Placental pericyte (primary cell): Measurements from ENCODE around the gene LILRB4. TPM values are rescaled to one million over a fixed set of nuclear protein-coding genes. Genes with fewer than 3 reads are reported as not detected.

Experiments used
- small RNA-seq: library from RNA; depleted of rRNA; stranded (forward); fragments of <200 nt; gene quantifications from one replicate; pipeline ENCODE3, GENCODE V24; 2012; ENCODE audit warnings: low replicate concordance
- total RNA-seq: library from RNA; depleted of rRNA; stranded (reverse); fragments of >200 nt; gene quantifications from 2 replicates; pipeline ENCODE4 v1.2.3, GENCODE V29; 2012

The LILRB4 gene
- 0.14 TPM in 1 of 2 replicates, not detected in the other for total RNA-seq

GRCh38 chr19:54662730-54663129 is at the start of gene LILRB4:
Gene LILRB4 (plus strand): TSS chr19:54662985. CDS start chr19:54663034, 49 bp downstream.

GRCh38 chr19:54630262-54630661 is 32.5 kb upstream of the LILRB4 start, which contains the start of gene LILRB1:
Gene LILRB1 (plus strand): TSS chr19:54630484. CDS start chr19:54631074, 590 bp downstream.

Small RNA genes lying within 50 kb of the gene (small RNA-seq; reads per million reads assigned to genes)
- not detected for gene AC245036.3
- gene AC245128.2: not detected
- not detected for gene MIR8061

Other genes starting within 250 kb of the LILRB4 start
- not detected in 2 replicates for gene TTYH1, start 247.5 kb upstream of the LILRB4 start, total RNA-seq
- 56.7 and 85.0 TPM in 2 replicates for gene LENG8, start 213.8 kb upstream of the LILRB4 start, total RNA-seq
- 5.4 and 6.1 TPM in 2 replicates for gene LENG9, start 199.2 kb upstream of the LILRB4 start, total RNA-seq
- gene CDC42EP5, start 189.7 kb upstream of the LILRB4 start, total RNA-seq: 8.5 and 9.4 TPM in 2 replicates
- gene LAIR2, start 160.2 kb upstream of the LILRB4 start, total RNA-seq: not detected in 2 replicates
- gene LILRA2, start 89.2 kb upstream of the LILRB4 start, total RNA-seq: not detected in 2 replicates
- gene LILRA1, start 69.4 kb upstream of the LILRB4 start, total RNA-seq: not detected in 2 replicates
- gene LILRB1, start 32.5 kb upstream of the LILRB4 start, total RNA-seq: not detected in 2 replicates
- gene KIR3DL3, start 61.5 kb downstream of the LILRB4 start, total RNA-seq: not detected in 2 replicates
- not detected in 2 replicates for gene KIR2DL3, start 75.5 kb downstream of the LILRB4 start, total RNA-seq
- gene KIR2DL1, start 106.8 kb downstream of the LILRB4 start, total RNA-seq: not detected in 2 replicates
- gene KIR2DL4, start 140.6 kb downstream of the LILRB4 start, total RNA-seq: not detected in 2 replicates
- gene KIR3DL1, start 153.5 kb downstream of the LILRB4 start, total RNA-seq: not detected in 2 replicates
- gene KIR2DS4, start 169.7 kb downstream of the LILRB4 start, total RNA-seq: not detected in 2 replicates
- not detected in 2 replicates for gene KIR3DL2, start 187.5 kb downstream of the LILRB4 start, total RNA-seq
- gene FCAR, start 211.2 kb downstream of the LILRB4 start, total RNA-seq: not detected in 2 replicates
- gene NCR1, start 243.2 kb downstream of the LILRB4 start, total RNA-seq: not detected in 2 replicates